NOMO-1 (cell line): ENCODE data around the gene ARHGAP31.
"Not testable (repeated sequence)": the region's sequence is repeated elsewhere in the genome, so short reads cannot be mapped to it uniquely, and the experiment has no call there.

ENCODE experiments used
- DNase-seq, 2 experiments: peaks; one replicate each; lab custom pipeline; 2025; ENCODE audit not compliant: unreplicated experiment in 2 of 2; lab: John Stamatoyannopoulos, UW

ARHGAP31 gene

GRCh38 chr3:119343719-119344118 is 49.5 kb downstream of the ARHGAP31 start:
- peak in 1 of 2 experiments; percentile 8 for DNase-seq

DNA sequence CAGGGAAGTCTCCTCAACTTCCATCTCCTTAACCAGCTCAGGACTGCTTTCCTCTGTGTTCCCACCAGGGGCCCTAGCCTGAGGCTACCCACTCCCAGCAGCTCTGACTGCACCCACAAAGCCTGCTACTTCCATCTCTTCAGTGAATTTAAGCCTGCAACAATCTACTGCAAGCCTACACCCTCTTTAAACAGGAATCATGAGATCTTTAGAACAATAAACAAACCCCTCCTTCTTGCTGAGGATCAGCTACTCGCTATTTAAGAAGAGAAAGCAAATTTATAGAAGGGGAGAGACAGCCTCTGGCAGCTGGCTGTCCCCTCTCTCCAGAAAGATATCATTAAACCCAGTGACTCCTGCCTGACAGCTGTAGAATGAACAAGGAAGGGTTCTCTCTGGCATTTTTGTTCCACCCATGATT is 51.9 kb downstream of the ARHGAP31 start:
- no peak for DNase-seq

DNA sequence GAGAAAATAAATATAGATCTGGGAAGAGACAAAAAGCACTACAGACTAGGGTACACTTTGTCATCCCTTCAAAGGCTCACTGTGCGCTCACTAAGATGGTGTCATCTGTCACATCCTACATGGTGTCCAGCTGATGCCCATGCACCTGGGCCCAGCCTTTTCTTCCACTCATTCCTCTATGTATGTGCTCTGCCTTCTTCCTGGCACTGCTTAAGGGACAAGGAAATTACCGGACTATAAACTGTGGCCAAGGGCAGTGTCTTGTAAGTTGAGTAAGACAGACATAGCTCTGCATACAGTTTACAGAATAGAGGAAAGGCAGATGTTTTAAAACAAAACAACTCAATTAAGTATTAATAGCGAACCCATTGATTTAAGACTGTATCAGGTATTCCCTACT is 52.9 kb downstream of the ARHGAP31 start:
- no peak for DNase-seq

DNA sequence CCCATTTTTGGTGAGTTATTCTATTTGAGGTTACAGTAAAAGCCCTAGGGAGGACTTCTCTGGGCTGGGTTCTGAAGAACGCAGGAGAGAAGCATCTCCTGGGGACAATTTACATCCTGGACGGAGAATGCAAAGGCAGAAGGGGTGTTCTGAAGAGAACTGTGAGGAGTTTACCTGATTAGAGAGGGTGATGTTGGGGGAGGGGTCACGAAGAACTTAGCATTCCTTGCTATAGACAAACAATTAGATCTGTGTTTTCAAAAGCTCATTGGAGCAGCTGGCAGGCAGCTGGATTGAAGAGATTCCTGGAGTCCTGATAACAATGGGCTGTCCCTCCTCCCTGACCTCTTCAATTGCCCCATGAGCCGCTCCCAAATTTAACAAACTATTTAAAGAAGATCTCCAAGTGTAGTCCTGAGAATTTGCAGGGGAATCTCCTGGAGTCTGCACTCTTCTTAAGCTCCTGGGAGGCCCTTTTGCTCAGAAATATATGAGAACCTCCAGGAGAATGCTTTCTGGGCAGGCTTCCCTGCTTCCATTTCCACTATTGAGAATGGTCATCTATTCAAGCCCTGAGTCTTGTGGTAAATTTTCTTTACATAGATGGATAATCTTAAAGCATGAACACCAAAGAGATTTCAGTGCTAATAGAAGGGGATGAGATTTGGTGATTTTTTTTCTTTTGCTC is 55.3 kb downstream of the ARHGAP31 start:
- DNase-seq, result no peak

GRCh38 chr3:119350114-119350513 is 55.9 kb downstream of the ARHGAP31 start:
- no peak for DNase-seq

GRCh38 chr3:119351581-119351980 is 57.4 kb downstream of the ARHGAP31 start:
- DNase-seq, result no peak

DNA sequence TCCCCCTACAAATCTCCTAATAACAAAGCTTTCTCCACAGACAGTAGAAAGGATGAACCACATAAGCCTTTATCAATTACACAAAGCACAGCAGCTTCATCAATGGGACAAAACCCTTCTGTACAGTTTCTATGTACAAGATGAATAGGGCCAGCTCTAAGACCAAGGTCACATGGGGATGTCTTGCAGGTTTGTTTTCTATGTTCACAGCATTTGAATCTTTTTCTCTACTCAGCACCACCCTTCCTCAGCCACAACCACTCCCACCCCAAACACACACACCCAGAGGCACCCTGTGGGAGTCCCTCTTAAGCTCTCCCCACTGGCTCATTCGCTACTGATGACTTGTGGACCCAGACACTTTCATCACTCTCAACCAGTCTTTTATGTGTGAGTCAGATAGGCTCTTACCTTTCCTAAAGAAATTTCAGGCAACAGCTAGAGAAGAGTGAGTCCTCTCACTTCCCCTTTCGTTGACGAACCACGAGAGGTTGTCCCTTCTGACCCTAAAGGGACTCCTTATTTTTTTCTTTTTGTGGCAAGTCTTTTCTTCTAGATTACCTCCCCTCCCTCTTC is 57.9 kb downstream of the ARHGAP31 start:
- DNase-seq, result peak; percentile 74 to 94

- peak; percentile 26 to 55 for DNase-seq
Observed at GRCh38 chr3:119352863-119353527, 58.8 kb downstream of the ARHGAP31 start.

- DNase-seq, result not testable (repeated sequence)
Observed at GRCh38 chr3:119355608-119356007, 61.4 kb downstream of the ARHGAP31 start.

DNA sequence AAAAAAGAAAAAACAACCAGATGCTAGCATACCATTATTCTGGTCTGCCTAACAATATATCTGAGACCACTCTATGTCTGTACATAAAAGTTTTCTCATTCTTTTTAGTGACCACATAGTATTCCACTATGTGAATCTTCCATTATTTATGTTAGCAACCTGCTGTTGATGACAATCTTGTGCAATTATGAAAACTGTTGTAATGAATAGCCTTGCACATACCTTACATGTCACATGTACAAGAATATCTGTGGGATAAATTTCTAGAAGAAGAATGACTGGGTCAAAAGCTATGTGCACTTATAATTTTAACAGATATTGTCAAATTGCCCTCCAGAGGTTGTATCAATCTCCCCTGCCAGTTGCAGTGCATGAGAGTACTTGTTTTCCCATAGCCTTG is 62.5 kb downstream of the ARHGAP31 start:
- DNase-seq, result no peak

GRCh38 chr3:119357190-119357589 is 63.0 kb downstream of the ARHGAP31 start:
- DNase-seq, result no peak

DNA sequence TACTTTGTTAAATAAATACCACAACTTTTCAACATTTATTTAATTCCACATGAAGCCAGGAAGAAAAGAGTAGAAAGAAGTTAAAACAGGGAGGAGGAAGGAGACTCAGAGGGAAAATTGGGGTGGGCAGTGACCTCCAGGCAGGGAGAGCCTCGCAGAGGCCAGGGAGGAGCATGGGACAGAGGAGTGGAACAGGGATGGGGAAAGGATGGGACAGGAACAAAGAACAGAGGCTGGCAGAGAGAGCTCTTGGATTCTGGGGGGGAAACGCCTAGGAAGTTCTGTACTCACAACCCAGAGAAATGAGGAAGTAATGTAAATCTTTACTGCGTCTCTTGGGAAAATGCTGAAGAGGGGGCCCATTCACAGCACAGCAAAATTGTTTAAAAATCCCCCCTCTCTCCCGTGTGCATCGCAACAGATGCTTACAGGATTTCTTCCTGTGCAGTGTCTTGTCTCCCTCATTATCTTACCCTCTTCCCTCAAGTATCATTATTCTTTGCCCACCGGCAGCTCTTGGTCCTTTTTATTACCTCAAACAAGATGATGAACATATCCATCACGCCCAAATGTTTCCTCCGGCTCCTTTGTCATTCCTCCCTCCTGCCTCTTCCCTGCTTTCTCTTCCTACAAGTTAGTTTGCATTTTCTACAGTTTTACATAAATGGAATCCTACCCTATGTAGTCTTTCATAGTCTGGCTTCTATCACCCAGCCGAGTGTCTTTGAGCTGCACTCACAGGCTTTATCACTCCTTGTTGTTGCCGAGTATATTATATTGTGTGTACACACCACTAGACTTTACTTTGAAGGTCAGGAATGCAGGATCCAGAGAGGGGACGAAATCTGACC is 65.5 kb downstream of the ARHGAP31 start:
- peak; percentile 20 to 40 for DNase-seq

- DNase-seq, result no peak
Observed at GRCh38 chr3:119360736-119361462, 66.7 kb downstream of the ARHGAP31 start.

DNA sequence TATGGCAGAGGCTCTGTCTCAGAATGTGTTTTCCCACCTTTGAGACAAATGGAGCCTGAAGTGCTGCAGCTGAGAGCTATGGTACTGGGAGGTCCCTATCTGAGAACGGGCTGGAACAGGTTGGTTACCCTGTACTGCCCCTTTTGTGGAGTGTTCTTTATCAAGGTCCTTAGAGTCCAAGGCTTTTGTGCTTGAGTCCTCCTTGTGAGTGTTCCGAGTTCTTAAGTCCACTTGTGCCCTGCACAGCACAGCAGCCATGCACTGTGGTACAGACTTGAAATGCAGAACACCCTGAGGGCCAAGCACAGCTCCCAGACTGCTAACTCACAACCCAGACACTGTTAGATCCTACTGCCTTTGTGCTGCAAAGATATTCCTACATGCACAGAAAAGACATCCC is 67.8 kb downstream of the ARHGAP31 start:
- no peak for DNase-seq

DNA sequence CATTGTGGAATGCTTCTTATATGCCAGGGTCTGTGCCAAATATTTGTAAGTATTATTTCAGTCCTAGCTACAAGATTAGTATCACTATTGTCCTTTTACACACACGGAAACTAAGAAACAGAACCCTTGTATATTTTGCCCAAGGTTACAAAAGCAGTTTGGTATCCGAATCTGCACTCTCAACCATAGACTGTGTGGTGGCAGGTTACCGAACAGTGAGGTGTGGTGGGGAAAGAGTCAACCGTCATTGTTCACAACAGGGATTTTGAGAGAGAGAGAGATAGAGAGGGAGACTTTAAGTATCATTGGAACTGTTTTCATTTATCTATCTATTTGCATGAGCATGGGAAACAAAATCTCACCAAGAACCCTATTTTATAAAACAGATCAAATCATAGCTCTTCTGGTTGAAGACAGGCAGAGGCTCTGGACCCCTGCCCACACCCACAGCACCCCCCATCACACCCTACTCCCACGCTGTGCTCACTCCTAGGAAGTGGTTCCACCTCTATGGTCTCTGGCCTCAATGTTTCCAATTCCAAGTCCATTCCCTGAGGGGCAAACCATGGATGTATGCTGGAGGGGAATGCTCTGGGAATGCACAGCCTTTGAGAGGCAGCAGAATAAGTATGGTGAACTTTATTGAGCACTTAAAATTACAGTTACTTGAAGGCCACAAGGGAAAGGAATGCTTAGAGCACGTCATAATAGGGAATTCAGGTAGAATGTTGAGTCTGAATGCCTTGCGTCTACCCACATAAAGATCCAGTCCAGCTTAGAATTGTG is 69.0 kb downstream of the ARHGAP31 start:
- DNase-seq, result no peak

DNA sequence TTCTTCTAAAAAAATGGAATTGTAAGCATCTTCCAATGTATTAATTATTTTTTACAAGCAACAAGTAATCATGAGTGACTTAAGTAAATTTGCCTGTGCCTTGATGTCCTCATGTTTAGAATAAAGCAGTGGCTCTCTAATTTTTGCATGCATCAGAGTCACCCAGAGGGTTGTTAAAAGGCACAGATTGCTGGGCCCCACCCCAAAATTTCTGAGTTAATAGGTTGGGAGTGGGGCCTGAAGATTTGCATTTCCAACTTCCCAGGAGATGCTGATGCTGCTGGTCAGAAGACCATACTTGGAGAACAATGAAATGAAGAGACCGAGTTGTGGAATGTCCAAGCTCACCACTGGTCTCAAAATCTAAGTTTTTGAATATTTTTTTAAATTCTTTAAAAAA is 70.2 kb downstream of the ARHGAP31 start:
- DNase-seq, result no peak

DNA sequence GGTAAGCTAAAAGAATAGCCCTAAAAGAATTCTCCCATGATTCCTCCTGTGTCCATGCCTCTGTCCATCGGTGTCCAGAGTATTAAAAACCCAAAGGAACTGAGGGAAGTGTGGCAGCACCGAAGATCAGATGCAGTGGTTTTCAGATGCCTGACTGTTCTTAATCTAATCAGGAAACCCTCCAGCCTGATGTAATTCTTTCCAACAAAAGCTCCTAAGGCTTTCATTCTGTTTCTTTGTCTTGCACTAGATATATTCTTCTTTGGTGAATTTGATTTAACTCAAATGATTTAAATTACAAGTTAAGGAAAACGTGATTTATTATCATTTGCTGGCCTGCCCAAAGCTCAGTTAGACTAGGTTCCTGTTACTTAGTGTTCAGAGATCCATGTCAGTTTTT is 71.2 kb downstream of the ARHGAP31 start:
- no peak for DNase-seq

GRCh38 chr3:119367000-119367399 is 72.8 kb downstream of the ARHGAP31 start:
- no peak for DNase-seq

- no peak for DNase-seq
Observed at GRCh38 chr3:119368298-119368697, 74.1 kb downstream of the ARHGAP31 start.

- DNase-seq, result not testable (repeated sequence)
Observed at GRCh38 chr3:119371786-119372185, 77.6 kb downstream of the ARHGAP31 start.
